ENCODE measurements around the gene SPSB3. TPM values are rescaled to one million over a fixed set of nuclear protein-coding genes. Genes with fewer than 3 reads are reported as not detected.

The SPSB3 gene
- total and polyA plus RNA-seq, 9 of the 15 experiments (the other 6 are each of a cell fraction or from before 2014, with no cell fraction given): 0.39 to 37.4 (median 7.1) TPM

GRCh38 chr16:1771864-1772361 is 10.5 kb downstream of the SPSB3 start (continued):
- no peak for TF ChIP-seq SREBF1 (IDR thresholded peaks at IDR 0.05; ENCODE audit: borderline replicate concordance, low read depth, low read length)
- no peak for TF ChIP-seq NONO (IDR thresholded peaks at IDR 0.05; ENCODE audit: low read depth in 2 of 2, low read length in 1 of 2)
- no peak for TF ChIP-seq XRCC4 (IDR thresholded peaks at IDR 0.05; ENCODE audit: extremely low read depth, insufficient read depth, insufficient read length)
- TF ChIP-seq ZNF146 (CRISPR knock-in tag; IDR thresholded peaks at IDR 0.05; ENCODE audit: unreplicated experiment): no peak
- TF ChIP-seq ZNF57 (CRISPR knock-in tag; IDR thresholded peaks at IDR 0.05): no peak
- TF ChIP-seq CBX1 (IDR thresholded peaks at IDR 0.05; ENCODE audit: low read depth): no peak
- 0 out of 2 replicates have a peak, but pooled peaks have one; percentile 52 for TF ChIP-seq ZNF224 (CRISPR knock-in tag; IDR thresholded peaks at IDR 0.05)
- TF ChIP-seq, protein P1, sequence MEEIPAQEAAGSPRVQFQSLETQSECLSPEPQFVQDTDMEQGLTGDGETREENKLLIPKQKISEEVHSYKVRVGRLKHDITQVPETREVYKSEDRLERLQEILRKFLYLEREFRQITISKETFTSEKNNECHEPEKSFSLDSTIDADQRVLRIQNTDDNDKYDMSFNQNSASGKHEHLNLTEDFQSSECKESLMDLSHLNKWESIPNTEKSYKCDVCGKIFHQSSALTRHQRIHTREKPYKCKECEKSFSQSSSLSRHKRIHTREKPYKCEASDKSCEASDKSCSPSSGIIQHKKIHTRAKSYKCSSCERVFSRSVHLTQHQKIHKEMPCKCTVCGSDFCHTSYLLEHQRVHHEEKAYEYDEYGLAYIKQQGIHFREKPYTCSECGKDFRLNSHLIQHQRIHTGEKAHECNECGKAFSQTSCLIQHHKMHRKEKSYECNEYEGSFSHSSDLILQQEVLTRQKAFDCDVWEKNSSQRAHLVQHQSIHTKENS (CRISPR knock-in tag; IDR thresholded peaks at IDR 0.05): no peak
- TF ChIP-seq, protein P2, sequence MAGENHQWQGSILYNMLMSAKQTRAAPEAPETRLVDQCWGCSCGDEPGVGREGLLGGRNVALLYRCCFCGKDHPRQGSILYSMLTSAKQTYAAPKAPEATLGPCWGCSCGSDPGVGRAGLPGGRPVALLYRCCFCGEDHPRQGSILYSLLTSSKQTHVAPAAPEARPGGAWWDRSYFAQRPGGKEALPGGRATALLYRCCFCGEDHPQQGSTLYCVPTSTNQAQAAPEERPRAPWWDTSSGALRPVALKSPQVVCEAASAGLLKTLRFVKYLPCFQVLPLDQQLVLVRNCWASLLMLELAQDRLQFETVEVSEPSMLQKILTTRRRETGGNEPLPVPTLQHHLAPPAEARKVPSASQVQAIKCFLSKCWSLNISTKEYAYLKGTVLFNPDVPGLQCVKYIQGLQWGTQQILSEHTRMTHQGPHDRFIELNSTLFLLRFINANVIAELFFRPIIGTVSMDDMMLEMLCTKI (IDR thresholded peaks at IDR 0.05; ENCODE audit: partially characterized antibody): no peak
- 0 out of 2 replicates have a peak, but pooled peaks have one; percentile 12 for TF ChIP-seq ARID4B (CRISPR knock-in tag; IDR thresholded peaks at IDR 0.05)
- TF ChIP-seq ZNF165 (CRISPR knock-in tag; IDR thresholded peaks at IDR 0.05; ENCODE audit: borderline replicate concordance): no peak
- no peak for TF ChIP-seq HIVEP1 (CRISPR knock-in tag; IDR thresholded peaks at IDR 0.05)
- no peak for TF ChIP-seq NR1H2 (CRISPR knock-in tag; IDR thresholded peaks at IDR 0.05)
- TF ChIP-seq ZNF584 (CRISPR knock-in tag; IDR thresholded peaks at IDR 0.05; ENCODE audit: low read depth): no peak
- TF ChIP-seq RHOXF2B (CRISPR knock-in tag; conservative IDR thresholded peaks at IDR 0.05): no peak
- no peak for TF ChIP-seq NR3C1 (CRISPR knock-in tag; IDR thresholded peaks at IDR 0.05)
- TF ChIP-seq RFX5 (IDR thresholded peaks at IDR 0.05; ENCODE audit: low read depth, low read length): no peak
- TF ChIP-seq ZNF134 (CRISPR knock-in tag; conservative IDR thresholded peaks at IDR 0.05): no peak
- no peak for TF ChIP-seq ZNF561 (CRISPR knock-in tag; conservative IDR thresholded peaks at IDR 0.05)
- TF ChIP-seq TBL1XR1 (IDR thresholded peaks at IDR 0.05; ENCODE audit: low read length in 2 of 2): no peak
- TF ChIP-seq ZNF347 (CRISPR knock-in tag; IDR thresholded peaks at IDR 0.05; ENCODE audit: low read depth): no peak
- no peak for TF ChIP-seq CBFA2T3 (IDR thresholded peaks at IDR 0.05)
- TF ChIP-seq HCFC1 (IDR thresholded peaks at IDR 0.05; ENCODE audit: low read depth, low read length): no peak
- no peak for TF ChIP-seq TBP (optimal IDR thresholded peaks at IDR 0.05; ENCODE audit: low read depth, low read length)
- no peak for TF ChIP-seq ATF1 (CRISPR knock-in tag; IDR thresholded peaks at IDR 0.05)
- TF ChIP-seq ATF1 (tag; IDR thresholded peaks at IDR 0.05): no peak

Data from K562 (cell line).